Measurements from ENCODE around the gene CRTC1.
"Not testable (repeated sequence)": the region's sequence is repeated elsewhere in the genome, so short reads cannot be mapped to it uniquely, and the experiment has no call there.

Gene CRTC1

GRCh38 chr19:18717601-18718000 is 34.1 kb downstream of the CRTC1 start:
- H3K27ac ChIP-seq: no peak overlapping the region

GRCh38 chr19:18718015-18718526 is 34.6 kb downstream of the CRTC1 start:
- no peak overlapping the region for H3K27ac ChIP-seq
- H3K4me3 ChIP-seq: no peak overlapping the region

More at GRCh38 chr19:18717601-18718000, 34.1 kb downstream of the CRTC1 start:
- no peak overlapping the region for H3K4me3 ChIP-seq

DNA sequence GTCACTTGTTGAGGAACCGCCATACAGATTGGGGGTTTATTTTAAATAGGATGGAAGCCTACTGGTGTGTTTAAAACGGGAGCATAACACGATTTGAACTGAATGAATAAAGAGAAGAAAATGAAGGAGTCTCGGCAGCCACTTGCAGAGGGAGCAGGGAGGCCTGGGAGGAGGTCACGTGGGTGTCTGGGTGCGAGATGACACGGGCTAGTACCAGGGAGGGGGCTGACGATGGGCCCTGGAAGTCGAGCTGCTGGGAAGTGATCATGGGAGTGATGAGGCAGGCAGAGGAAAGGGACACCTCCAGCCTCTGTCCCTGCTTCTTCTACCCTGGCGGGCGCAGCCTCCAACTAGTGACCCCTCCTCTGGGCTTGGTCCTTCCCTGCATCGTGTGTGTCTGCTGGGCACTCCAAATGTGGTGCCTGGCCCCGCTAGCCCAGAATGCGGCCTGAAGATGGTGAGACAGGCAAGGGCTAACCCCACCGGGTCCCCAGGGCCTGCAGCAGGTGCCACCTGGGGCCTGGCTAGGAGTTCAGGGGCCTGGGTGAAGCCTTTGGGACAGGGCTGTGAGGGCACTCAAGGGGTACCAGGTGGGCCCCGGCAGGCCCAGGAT is 35.5 kb downstream of the CRTC1 start:
- no peak overlapping the region for H3K27ac ChIP-seq
- H3K4me3 ChIP-seq: no peak overlapping the region

DNA sequence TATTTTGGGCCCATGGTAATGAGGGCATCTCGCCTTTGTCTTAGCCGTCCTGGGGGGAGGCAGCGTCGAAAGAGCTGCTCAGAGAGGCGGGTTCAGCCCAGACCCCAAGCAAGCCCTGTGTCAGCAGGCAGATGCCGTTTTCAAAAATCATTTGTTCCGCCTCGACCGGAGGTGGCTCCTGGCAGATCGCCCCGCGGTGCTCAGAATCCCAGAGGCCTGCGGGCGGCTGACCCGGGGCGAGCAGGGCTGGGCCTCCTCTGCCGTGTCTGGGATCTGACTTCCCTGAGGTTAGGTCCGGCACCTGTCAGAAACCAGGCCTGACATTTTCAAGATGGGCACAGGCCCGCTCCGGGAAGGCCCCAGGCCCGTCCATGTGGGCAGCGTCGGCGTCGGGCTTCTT is 36.1 kb downstream of the CRTC1 start:
- no peak overlapping the region for H3K27ac ChIP-seq
- no peak overlapping the region for H3K4me3 ChIP-seq

GRCh38 chr19:18723871-18724377 is 40.4 kb downstream of the CRTC1 start:
- no peak overlapping the region for H3K4me3 ChIP-seq
- no peak overlapping the region for H3K27ac ChIP-seq

- no peak overlapping the region for H3K4me3 ChIP-seq
- no peak overlapping the region for H3K27ac ChIP-seq
Measured at GRCh38 chr19:18725841-18726770, 42.6 kb downstream of the CRTC1 start.

- no peak overlapping the region for H3K27ac ChIP-seq
Measured at GRCh38 chr19:18726846-18727245, 43.4 kb downstream of the CRTC1 start.

DNA sequence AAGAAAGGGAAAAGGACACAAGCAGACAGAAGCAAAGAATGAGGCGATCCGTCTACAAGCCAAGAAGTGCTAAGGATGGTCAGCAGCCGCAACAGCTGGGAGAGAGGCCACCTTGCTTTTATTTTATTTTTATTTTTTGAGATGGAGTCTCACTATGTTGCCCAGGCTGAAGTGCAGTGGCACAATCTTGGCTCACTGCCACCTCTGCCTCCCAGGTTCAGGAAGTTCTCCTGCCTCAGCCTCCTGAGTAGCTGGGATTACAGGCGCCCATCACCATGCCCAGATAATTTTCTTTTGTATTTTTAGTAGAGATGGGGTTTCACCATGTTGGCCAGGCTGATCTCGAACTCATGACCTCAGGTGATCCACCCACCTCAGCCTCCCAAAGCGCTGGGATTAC is 44.1 kb downstream of the CRTC1 start:
- not testable (repeated sequence) for H3K4me3 ChIP-seq, H3K27ac ChIP-seq

More at GRCh38 chr19:18726846-18727245, 43.4 kb downstream of the CRTC1 start:
- H3K4me3 ChIP-seq: no peak overlapping the region

- no peak overlapping the region for H3K4me3 ChIP-seq
- H3K27ac ChIP-seq: no peak overlapping the region
Measured at GRCh38 chr19:18729933-18730530, 46.6 kb downstream of the CRTC1 start.

GRCh38 chr19:18730885-18731513 is 47.5 kb downstream of the CRTC1 start:
- Histone ChIP-seq H3K27ac (no peak overlapping the region), H3K4me3 (no peak overlapping the region)

GRCh38 chr19:18731562-18732008 is 48.1 kb downstream of the CRTC1 start:
- H3K27ac ChIP-seq: no peak overlapping the region
- H3K4me3 ChIP-seq: no peak overlapping the region

GRCh38 chr19:18733196-18733647 is 49.7 kb downstream of the CRTC1 start:
- no peak overlapping the region for H3K27ac ChIP-seq
- H3K4me3 ChIP-seq: no peak overlapping the region

- H3K4me3 ChIP-seq, H3K27ac ChIP-seq: not testable (repeated sequence)
Measured at GRCh38 chr19:18733762-18734332, 50.4 kb downstream of the CRTC1 start.

DNA sequence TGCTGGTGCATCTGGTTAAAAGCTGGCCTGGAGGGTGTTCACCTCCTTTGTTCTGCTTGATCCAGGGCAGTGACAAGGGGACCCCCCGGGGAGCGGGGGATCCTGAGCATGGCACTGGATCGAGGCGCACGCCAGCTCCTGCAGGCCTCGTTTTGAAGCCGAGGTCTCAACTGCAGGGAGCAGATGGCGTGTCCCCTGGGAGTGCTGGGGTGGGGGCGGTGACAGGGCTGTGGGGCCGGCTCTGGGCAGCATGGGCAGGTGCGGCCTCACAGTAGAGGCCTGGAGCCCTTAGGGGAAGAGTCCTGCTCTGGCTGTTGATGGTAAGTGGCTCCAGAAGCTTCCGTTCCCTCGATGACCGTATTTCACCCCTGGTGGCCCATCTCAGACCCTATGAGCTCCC is 51.8 kb downstream of the CRTC1 start:
- Histone ChIP-seq H3K27ac (no peak overlapping the region), H3K4me3 (no peak overlapping the region)

DNA sequence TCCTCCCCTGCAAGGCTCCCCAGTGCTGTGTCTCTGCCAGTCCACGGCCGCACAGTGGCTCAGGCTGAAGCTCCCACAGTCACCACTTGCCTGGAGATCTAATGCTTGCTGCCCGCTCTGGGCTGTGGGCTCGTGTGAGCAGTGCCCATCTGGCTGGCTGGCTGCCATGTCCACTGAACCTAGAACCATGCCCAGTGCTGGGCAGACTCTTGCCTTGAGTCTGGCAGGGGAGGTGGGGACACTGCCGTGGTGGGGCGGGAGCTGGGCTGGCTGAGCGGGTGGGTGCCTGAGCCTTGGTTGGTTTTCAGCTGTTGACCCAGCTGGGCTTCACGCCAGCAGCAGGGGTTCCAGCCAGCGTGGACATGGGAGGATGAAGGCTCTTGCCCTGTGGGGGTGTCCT is 52.3 kb downstream of the CRTC1 start:
- no peak overlapping the region for H3K27ac ChIP-seq
- H3K4me3 ChIP-seq: no peak overlapping the region

- Histone ChIP-seq H3K27ac (no peak overlapping the region), H3K4me3 (no peak overlapping the region)
Measured at GRCh38 chr19:18736415-18737336, 53.2 kb downstream of the CRTC1 start.

DNA sequence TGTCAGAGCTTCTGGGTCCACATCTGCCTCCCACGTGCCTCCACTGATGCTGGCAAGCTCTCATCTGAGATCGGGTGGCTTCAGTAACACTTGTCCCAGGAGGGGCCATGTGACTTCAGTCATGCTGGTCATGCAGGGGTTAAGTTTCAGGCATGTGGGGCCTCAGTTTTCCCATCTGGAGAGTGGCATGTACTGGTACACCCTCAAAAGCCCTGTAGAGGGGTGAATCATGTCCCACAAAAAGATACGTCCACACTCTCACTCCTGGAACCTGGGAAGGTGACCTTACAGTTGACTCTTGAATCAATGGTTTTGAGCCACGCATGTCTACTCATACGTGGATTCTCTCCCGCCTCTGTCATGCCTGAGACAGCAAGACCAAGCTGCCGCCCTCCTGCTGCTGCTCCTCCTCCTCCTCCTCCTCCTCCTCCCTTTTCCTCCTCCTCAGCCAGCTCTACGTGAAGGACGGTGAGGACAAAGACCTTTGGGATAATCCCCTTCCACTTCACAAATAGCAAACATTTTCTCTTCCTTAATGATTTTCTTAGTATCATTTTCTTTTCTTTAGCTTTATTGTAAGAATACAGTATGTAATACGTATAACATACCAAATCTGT is 54.0 kb downstream of the CRTC1 start:
- Histone ChIP-seq H3K27ac (no peak overlapping the region), H3K4me3 (no peak overlapping the region)

DNA sequence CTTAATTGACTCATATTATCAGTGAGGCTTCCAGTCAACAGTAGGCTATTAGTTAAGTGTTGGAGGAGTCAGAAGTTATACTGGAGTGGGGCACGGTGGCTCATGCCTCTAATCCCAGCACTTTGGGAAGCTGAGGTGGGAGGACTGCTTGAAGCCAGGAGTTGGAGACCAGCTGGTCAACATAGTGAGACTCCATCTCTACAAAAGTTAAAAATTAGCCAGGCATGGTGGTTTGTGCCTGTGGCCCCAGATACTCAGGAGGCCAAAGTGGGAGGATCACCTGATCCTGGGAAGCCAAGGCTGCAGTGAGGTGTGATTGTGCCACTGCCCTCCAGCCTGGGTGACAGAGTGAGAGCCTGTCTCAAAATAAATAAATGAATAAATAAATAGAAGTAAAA is 54.5 kb downstream of the CRTC1 start:
- no peak overlapping the region for H3K27ac ChIP-seq
- H3K4me3 ChIP-seq: no peak overlapping the region

All from skin epidermis (tissue), 12 donors.